Stimulated activated CD4-positive, alpha-beta T cell treated with anti-CD3 and anti-CD28 coated beads, Interleukin-2, amount 100 ng/mL, for 48 hours (primary cell): ENCODE measurements around the gene ANO10.
"Not testable (repeated sequence)": the region's sequence is repeated elsewhere in the genome, so short reads cannot be mapped to it uniquely, and the experiment has no call there.

ENCODE experiments used
- DNase-seq, 2 donors: peaks; one replicate each; pipeline ENCODE4 v3.0.0-alpha.2; 2020

Gene ANO10

DNA sequence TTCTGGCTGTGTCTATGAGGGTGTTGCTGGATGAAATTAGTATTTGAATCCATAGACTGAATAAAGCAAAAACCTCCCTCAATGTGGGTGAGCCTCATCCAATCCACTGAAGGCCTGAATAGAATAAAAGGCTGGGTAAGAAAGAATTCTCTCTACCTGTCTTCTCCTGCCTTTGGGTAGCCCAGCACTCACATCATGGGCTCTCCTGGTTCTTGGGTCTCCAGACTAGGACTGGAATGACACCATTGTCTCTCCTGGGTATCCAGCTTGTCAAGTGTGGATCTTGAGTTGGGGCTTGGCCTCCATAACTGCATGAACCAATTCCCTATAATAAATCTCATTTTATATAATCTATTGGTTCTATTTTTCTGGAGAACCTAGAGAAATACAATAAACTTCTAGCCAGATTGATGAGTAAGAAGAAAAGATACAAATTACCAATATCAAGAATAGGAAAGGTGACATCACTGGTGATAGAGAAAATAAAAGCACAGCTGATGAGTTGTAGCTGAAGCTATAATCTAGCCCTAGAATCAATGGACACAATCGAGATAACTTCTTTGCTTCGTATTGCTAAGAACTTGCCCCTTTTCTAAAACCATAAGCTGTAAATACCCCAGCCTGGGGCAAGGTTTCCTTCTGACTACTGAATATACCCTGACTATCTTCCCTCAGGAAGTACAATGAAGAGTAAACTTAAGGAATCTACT lies 106.4 kb downstream of the ANO10 start:
- no peak for DNase-seq

DNA sequence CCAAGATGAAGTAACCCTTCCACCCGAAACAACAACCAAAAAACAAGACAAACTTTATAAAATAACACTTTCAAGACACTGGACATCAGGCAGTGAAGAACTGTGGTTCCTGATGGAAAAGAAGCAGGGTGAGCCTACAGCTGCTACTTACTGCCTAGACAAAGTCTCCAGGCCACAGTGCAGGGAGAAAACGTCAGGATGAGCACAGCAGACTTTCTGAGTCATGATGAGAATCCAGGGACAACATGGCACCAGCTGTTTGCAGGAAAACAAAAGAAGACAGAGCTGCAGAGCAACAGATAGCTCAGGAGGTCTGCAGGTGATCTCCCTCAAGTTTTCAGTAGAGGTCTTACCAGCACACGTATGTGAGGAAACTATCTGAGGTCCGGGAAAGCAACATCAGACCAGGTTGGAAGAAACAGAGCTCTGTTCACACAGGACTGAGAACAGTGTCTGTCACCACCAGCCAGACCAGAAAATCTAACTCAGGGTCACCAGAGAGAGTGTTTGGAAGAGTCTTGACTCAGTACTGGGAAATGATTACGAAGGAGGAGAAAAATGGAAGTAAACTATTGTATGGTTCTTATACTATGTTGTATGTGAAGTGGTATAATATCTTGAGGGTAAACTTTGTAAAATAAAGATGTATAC lies 108.9 kb downstream of the ANO10 start:
- no peak for DNase-seq

DNA sequence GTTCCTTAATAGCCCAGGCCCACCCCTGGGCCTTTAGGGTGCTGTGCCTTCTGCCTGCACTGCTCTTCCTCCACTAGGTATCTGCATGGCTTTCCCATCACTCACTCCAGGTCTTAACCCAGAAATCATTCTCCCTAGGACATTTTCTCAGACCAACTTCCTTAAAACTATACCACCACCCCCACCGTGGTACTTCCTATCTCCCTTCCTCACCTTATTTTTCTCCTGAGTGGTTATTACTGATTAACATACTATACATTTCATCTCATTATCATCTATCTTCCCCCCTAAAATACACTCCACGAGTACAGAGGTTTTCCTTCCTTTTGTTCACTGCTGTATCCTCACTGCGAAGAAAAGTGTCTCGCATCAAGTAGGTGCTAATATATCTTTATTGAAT lies 115.2 kb downstream of the ANO10 start:
- no peak for DNase-seq

DNA sequence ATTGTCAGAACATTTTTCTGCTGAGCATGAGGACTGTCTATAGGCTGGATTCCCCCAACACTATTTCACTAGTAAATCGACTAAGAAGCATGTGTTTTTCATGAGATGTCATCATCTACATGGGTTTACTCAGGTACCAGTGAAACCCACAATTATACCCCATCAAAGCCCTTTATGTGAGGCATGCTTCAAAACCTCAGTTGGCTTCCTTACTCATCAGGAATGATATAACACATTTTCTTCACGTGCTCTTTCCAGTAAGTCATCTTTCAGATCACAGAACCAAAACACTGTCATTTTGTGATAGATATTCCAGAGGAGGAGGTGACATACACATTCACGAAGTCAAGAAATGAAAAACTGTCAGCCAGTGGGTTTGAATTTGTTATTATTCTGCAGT lies 116.5 kb downstream of the ANO10 start:
- no peak for DNase-seq

DNA sequence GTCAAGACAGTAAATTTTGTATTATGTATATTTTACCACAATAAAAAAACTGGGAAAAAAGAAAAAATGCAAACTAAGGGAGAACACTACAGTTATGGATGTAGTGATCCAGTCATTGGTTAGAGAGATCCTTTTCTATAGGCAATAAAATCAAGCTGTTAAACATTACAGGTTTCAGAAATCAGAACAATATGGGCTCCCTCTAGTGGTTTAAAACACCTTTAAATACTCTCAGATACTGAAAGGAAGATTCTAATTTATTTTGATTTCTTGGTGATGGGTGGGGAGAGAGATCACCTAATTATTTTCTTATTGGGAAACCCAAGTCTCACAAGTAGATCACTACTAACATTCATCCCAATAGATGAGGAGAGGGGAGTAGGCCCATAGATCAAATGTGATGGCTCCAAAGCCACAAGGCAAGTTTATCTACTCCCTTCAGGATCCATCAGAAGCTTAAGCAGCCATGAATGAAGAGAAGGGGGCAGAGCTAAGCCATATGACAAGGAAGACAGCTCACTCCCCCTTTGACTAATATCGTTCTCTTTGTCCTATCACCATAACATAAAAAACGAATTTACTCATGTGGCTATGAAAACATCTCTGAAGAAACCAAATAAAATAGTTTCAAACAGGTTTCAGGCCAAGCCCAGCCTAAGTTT lies 118.6 kb downstream of the ANO10 start:
- no peak for DNase-seq

DNA sequence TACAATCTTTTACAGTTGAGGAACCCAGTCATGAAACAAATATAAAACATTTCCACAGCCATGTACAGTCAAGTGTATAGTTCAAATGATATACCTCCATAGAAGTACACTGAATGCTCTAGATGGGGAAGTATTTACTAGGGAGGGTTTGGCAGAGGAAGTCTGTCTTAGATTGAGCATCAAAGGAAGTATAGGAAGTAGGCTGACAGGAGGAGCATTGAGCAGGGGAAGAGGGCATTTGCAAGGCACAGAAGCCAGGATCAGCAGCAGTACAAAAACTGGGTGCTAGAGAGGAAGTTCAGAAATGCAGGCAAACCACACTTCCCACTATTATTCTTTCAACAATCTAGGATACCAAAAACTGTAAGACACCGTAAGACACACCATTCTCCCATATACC lies 122.6 kb downstream of the ANO10 start:
- no peak for DNase-seq

DNA sequence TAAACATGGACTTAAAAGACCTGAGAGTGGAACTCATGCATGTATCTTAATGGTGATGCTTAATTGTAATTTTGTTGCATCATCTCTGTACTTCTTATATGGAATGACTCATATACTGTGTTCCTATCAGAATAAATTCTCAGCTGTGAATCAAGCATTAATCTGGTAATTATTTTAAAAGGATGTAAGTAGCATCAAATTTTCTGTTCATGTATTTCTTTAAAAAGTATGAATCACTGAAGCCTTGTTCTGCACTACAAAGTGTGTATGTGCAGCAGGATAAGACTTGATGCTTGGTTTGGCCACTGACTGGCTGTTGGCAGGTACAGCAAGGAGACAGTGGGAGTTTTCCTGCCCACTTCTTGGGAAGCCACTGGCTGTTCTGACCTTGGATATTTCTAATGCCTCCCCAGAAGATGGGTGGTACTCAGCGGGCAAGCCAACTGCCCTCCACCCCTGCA lies 123.9 kb downstream of the ANO10 start:
- DNase-seq, result no peak

DNA sequence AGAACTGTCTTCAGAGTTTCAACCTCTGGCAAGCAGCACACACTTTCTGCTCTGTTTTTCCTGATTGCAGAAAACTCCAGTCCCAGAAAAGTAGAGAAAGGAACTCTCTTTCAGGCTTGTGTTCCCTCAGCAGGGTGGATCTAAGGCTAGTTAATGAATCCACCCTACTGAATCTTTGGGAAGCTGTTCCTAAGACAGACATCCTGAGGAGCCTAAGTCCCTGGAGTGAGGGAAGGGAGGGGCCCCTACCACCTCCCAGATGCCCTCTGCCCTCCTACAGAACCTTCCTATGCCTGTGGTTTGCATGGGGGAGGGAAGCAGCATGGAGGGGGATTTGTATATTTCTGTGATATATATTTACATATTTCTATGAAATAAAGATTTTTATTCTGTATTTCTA lies 124.4 kb downstream of the ANO10 start:
- no peak for DNase-seq

DNA sequence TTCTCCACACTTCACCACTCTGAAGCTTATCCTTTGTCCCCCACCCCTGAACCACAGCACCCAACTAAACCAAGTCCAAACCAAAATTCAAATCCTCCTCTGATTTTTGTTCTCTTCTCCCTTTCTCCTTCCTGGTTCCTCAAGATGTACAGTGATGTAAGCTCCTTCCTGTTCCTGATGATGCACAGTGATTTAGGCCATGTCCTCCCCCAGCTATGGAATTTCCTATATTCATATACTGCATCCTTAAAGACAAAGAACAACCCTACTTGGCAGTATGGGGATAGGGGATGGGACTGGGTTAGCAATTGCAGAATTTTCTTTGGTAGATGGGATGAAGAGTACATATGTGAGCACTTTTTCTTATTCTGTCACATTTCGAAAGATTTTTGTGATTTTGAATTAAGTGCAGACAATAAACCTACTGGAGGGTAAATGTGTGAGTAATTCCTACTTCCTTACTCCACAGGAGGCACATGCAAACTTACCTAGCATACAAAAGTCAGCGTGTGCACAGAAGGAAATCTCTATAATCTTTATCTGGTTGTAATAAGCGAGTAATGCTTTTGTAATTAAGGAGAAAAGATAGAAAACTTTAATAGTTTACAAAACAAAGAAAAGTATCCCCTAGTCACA lies 125.0 kb downstream of the ANO10 start:
- no peak for DNase-seq

DNA sequence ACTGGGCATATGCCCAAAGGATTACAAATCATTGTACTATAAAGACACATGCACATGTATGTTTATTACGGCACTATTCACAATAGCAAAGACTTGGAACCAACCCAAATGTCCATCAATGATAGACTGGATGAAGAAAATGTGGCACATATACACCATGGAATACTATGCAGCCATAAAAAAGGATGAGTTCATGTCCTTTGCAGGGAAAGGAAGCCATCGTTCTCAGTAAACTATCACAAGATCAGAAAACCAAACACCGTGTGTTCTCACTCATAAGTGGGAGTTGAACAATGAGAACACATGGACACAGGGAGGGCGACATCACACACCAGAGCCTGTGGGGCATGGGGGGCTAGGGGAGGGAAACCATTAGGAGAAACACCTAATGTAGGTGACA lies 128.9 kb downstream of the ANO10 start:
- DNase-seq, result not testable (repeated sequence)

DNA sequence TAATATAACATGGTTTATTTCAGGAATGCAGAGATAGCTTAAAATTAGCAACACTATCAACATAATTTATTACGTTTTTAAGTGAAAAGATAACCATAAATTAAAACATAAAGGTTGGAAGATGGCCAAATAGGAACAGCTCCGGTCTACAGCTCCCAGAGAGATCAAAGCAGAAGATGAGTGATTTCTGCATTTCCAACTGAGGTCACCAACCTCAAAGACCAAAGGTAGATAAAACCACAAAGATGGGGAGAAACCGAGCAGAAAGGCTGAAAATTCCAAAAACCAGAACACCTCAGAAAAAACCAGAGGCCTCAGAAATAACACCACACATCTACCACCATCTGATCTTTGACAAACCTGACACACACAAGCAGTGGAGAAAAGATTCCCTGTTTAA lies 130.0 kb downstream of the ANO10 start:
- DNase-seq, result not testable (repeated sequence)

DNA sequence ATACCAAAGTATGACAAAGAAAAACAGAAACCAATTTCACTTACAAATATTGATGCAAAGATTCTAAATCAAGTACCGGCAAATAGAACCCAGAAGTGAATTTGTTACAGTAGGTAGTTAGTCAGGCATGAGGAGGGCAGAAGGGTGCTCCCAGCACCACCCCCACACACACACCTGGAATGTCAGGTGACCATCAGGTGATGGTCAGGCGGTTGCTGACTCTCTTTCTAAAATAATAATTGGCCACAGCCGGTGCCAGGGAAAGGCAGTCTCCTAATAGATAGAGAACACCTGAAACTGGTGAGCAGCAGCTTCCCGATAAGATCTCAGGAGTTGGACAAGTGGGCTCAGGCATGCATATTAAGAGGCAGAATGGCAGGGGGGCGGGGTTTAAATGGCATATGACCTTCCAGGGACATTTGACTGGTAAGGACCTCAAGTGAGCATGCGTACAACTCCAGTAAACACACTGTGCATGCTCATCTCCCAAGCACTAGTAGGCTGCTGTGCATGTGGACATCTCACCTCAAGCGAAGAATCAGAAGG lies 131.1 kb downstream of the ANO10 start:
- no peak for DNase-seq

DNA sequence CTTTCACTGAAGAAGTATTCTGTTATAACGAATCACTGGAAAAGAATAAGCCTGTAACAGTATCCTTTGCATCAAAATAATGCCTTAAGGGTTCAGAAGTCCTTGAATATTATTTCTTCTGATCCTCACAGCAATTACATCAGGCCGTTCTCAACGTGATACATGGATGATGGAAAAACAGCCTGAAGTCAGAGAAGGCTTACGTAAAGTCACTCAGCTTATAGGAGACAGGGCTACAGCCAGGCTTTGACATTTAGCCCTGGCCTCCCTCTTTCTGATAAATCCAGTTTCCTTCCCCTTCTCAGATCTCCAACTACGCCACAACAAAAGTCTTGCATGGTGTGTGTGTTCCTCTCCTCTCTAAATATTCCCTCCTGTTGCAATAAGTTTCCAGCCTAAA lies 131.9 kb downstream of the ANO10 start:
- no peak for DNase-seq

DNA sequence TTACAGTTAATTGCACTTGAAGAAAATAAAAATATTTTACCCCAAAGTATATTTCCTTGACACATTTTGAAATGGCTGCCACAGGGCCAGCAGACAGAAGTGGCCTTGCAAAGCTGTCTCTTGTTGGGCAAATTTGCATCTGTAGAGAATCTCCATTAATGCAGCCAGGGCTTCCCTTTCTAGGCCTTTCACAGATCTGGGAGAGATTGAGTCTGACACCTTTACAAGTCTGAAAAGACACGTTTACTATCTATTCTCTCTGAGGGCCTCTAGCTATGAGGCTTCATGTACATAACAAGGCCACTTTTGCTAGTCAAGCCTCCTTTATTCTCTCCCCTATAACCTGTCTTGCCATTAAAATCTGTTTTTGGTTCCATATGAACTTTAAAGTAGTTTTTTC lies 135.9 kb downstream of the ANO10 start:
- DNase-seq, result no peak

DNA sequence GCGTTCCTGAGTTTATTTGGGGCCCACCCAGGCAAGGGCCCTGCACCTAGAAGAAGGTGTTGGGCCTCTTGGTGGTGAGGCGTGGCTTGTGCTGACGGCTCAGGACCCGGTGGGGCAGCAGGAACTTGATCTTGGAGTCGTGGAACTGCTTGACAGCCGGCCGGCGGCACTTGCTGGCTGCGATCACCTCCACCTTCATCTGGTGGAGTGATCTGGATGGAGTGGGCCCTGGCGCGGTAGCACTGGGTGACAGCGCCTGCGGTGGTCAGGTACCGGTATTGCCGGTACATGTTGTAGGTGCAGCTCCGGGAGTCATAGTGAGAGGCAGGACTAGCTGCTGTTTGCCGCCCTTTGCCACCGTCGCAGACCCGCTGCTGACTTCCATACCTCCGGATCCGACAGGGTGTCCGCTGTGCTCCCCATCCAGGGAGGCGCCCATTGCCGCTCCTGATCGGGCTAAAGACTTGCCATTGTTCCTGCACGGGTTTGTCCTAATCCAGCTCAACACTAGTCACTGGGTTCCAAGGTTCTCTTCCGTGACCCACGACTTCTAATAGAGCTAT lies 136.8 kb downstream of the ANO10 start:
- no peak for DNase-seq

DNA sequence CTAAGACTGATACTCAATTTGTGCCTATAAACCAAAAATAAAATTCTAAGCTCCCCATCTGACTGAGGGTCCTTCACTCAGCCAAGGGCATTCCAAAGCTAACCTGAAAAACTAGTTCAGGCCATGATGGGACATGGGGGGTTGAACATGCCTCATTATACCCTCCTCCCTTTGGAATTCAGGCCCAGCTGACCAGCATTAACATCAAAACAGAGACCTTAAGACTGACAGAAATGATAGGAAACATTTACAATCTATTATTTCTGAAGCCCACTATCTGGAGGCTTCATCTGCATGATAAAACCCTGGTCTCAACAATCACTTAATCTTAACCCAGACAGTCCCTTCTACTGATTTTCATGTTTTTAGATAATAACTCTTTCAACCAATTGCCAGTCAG lies 140.4 kb downstream of the ANO10 start:
- no peak for DNase-seq

DNA sequence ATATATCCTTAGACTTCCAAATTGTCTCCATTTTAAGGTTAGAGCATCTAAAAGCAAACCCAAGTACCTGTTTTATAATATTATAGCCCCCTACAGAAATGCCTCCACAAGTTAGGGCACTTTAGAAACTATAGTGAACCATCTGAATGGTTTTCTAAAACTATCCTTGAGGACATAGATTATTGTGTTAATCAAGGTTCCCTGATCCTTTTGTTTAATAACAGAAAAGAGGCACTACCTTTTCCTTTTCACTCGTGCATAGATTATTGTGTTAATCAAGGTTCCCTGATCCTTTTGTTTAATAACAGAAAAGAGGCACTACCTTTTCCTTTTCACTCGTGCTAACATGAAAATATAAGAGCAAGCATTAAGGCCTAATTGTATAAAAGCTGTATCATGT lies 143.0 kb downstream of the ANO10 start:
- not testable (repeated sequence) for DNase-seq

DNA sequence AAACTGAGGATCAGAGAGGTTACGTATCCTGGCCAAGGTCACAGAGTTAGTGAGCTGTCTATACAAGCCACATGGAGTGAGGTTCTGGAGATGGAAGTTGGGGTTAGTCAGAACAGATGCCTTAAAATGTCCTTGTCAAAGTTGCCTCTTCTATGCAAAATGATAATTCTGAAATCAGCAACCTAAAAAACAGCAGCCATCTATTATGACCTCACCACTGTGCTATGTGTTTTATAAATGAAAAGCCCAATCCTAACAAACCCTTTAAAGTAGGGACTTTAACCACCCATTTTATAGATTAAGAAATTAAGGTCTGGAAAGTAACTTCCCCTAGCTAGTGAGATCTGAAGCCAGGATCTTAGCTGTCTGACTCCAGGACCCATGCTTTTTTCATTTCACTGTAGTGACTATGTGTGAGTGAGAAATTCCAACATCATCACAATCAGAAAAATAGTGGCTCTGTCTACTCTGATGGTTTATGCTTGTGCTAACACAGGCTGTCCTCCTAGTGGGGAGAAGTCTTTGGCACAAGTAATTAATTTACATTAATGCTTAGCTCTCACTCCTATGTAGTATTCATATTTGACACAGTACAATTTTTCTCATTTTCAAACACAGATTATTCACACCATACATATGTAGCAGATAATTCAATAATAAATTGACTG lies 143.6 kb downstream of the ANO10 start:
- DNase-seq, result no peak

DNA sequence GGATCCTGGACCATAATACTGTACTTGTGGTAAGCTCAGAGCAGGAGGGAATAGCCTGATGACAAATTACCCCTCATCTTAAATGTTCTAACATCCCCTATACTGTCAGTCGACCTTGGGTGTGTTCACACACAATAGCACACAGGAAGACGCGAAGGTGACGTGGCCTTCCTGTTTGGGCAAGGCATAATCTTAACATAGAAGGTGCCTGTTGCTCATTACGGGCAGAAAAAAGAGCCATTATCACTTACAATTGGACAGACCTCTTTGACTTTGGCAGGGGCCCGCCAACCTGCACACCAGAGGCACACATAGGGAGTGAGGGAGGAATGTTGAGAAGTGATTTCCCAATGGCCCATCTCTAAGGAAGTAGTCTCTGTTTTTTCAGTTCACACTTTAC lies 144.2 kb downstream of the ANO10 start:
- peak; percentile 16 to 25 for DNase-seq

DNA sequence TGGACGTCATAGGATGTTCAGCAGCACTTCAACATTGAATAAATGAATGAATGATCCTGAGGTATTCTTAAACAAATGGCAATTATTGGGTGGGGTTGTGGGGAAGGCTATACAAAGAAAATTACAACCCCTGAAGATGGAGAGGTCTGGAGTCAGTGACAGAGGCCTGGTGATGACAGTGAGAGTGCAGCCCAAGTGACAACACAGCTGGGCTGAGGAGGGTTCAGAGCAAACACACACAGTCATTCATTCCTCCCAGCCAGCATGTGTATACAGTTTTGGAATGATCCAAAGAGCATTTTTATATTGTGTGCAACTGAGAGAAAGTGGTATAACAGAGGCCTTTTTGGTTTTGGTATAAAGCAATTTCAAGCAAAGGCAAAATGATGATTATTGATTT lies 148.1 kb downstream of the ANO10 start:
- DNase-seq, result no peak

DNA sequence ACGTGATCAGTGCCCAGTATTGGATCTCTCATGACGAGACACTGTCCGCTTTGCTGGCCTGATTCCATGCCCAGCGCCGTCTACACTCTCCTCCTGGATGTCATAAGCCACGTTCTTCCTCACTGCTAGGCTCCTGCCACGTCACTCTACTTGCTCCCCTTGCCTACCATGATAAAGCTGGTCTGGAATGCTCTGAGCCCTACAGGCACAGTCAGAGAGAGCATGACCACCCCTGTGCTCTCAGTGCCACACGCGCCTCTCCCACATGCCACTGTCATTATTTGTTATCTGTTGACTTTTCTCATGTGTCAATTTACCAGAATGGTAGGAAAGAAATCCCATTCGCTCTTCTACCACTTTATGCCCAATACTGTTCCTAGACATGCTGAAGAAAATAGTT lies 148.6 kb downstream of the ANO10 start:
- no peak for DNase-seq

DNA sequence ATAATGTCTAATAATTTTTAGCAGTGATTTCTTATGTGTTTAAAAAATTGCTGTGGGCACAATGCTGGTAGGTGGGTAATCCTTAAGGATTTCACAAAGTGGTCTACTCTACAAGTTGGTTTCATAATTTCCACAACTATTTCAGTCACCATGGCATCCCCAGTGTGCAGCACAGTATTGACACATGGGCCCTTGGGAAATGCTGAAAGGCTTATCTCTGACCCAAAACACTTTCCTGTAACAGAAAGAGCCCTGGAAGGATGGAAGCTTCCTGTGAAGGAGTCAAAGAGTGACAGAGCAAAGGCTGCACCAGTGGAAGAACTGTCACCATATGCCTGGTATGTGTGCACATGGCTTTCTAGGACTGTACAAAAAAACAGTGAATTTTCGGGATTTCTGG lies 153.7 kb downstream of the ANO10 start:
- DNase-seq, result no peak

DNA sequence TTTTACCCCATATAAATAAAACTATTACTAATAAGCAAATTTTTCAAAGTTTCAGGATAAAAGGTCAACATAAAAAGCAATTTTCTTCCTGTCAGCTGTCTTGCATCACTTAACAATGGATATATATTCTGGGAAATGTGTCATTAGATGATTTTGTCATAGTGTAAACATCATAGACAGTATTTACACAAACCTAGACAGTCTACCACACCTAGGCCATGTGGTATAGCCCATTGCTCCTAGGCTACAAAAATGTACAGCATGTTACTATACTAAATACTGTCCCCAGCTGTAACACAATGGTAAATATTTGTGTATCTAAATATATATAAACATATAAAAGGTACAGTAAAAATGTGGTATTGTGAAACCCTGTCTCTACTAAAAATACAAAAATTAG lies 156.7 kb downstream of the ANO10 start:
- DNase-seq, result no peak
